AG04450 (cell line): ENCODE data around the gene SYTL2. TPM values are rescaled to one million over a fixed set of nuclear protein-coding genes. Genes with fewer than 3 reads are reported as not detected.

Experiments
- CTCF ChIA-PET: fragments of 300-600, 350-600 bp; formaldehyde crosslinking; extraction: SDS; loops from one replicate; lab custom pipeline; 2022; ENCODE audit warnings: antibody characterized with exemption, inconsistent platforms; lab: Charles Lee
- POLR2A ChIA-PET: fragments of 350-600 bp; formaldehyde crosslinking; extraction: SDS; loops from one replicate; lab custom pipeline; 2021; ENCODE audit warnings: antibody characterized with exemption, inconsistent platforms; lab: Yijun Ruan, JAX
- DNase-seq: peaks from one replicate; pipeline ENCODE4 v3.0.0-alpha.2; 2011; ENCODE audit warnings: low read depth, low spot score
- H3K27ac ChIP-seq: one replicate; pipeline ENCODE4 v1.5.1; 2012; ENCODE audit warnings: low read depth, low read length, control low read depth
- H3K27me3 ChIP-seq: one replicate; pipeline ENCODE4 v1.6.0; 2012; ENCODE audit warnings: low read length; ENCODE audit not compliant: control insufficient read depth, insufficient read depth
- H3K4me3 ChIP-seq: 2 replicates; pipeline ENCODE4 v1.5.1; 2011; ENCODE audit warnings: mild to moderate bottlenecking, low read depth, low read length, control low read depth
- H3K9me3 ChIP-seq: 2 replicates; pipeline ENCODE4 v1.5.1; 2012; ENCODE audit warnings: low read length; ENCODE audit not compliant: control insufficient read depth, insufficient read depth
- CTCF ChIP-seq: IDR thresholded peaks from 2 replicates; pipeline ENCODE4 v1.5.1; 2011; ENCODE audit warnings: low read depth, low read length, control low read depth, inconsistent platforms
- polyA plus RNA-seq: library from polyadenylated mRNA; depleted of rRNA; stranded (reverse); fragments of >200 nt; gene quantifications from 2 replicates; pipeline ENCODE4 v1.2.3, GENCODE V29; 2011

The SYTL2 gene
- polyA plus RNA-seq, 1 experiment, result 169 TPM

DNA sequence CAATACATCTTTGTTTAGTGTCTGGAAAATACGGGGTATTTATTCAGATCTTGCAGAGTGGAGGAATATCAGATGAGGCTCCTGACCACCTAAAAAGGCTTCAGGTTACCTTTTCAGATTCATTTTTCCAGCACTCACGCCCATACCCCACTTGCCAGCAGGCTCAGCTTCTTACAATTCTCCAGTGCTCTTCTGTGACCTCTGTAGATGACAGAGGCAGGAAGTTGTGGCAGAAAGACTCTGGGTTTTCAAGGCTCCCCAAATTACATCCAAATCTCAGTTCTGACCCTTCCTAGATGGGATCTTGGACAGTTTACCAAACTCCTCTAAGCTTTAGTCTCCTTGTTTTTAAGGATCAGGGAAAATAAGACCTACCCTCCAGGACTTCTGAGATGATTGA is 61.1 kb downstream of the SYTL2 start:
- no peak overlapping the region for H3K27ac ChIP-seq
- no peak overlapping the region for H3K4me3 ChIP-seq
- H3K9me3 ChIP-seq, result no peaks in the 10 kb centered on the region
- DNase-seq, result no peak
- no peak for TF ChIP-seq CTCF
- ChIA-PET CTCF (no interaction called here), POLR2A (no interaction called here)
- H3K27me3 ChIP-seq, result no peaks in the 10 kb centered on the region

DNA sequence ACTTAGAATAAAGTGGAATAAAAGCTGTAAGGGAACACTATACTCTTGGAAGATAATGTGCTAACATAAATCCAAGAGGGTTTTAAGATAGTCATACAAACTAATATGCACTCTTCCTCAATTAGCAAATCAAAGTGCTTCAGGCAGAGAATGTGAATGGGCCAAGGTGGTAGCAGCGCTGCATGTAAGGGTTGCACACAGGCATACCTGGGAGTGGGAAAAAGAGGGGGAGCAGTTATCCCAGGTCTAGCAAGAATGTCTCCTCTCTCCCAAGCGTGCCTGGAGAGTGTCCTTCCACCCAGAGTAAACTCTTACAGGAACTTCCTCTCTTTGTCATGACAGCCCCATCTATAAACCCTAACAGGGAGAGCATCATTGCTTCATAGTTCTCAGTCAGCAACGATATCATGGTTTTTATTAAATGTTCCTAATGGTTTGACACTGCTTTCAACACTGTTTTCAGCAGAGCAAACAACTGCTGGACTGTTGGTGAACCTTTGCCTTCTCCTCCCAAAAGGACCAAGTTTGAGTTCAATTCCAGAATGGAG is 61.6 kb downstream of the SYTL2 start:
- TF ChIP-seq CTCF, result no peak
- Histone ChIP-seq H3K27ac (no peak overlapping the region), H3K27me3 (no peaks in the 10 kb centered on the region), H3K4me3 (no peak overlapping the region), H3K9me3 (no peaks in the 10 kb centered on the region)
- POLR2A ChIA-PET, result no interaction called here
- CTCF ChIA-PET, result interaction anchor here (1.2 kb wide), 1 partner anchor 106 kb away, joined by 3 read pairs; the partner anchor contains the start of gene CCDC83
- no peak for DNase-seq

GRCh38 chr11:85748455-85748891 is 62.5 kb downstream of the SYTL2 start:
- Histone ChIP-seq H3K9me3 (no peaks in the 10 kb centered on the region), H3K27ac (no peak overlapping the region), H3K27me3 (no peaks in the 10 kb centered on the region), H3K4me3 (no peak overlapping the region)
- POLR2A ChIA-PET, result no interaction called here
- CTCF ChIA-PET, result interaction anchor here (1.2 kb wide), 1 partner anchor 107 kb away, joined by 3 read pairs; the partner anchor contains the start of gene CCDC83
- DNase-seq, result no peak
- TF ChIP-seq CTCF, result no peak

GRCh38 chr11:85746670-85747069 is 64.3 kb downstream of the SYTL2 start:
- TF ChIP-seq CTCF, result no peak
- Histone ChIP-seq H3K27ac (no peak overlapping the region), H3K4me3 (no peak overlapping the region), H3K27me3 (no peaks in the 10 kb centered on the region), H3K9me3 (no peaks in the 10 kb centered on the region)
- ChIA-PET CTCF (no interaction called here), POLR2A (no interaction called here)
- DNase-seq, result no peak

- ChIA-PET POLR2A (no interaction called here), CTCF (no interaction called here)
- Histone ChIP-seq H3K27me3 (no peaks in the 10 kb centered on the region), H3K9me3 (no peaks in the 10 kb centered on the region), H3K27ac (no peak overlapping the region), H3K4me3 (no peak overlapping the region)
- TF ChIP-seq CTCF, result no peak
- no peak for DNase-seq
Measured at GRCh38 chr11:85745626-85746025, 65.3 kb downstream of the SYTL2 start.
